ENCODE results near the gene SRC.

- TF ChIP-seq CTCF (IDR thresholded peaks at IDR 0.05): no peak
- no peak for TF ChIP-seq POLR2A (IDR thresholded peaks at IDR 0.05)
- no peak for TF ChIP-seq EP300 (IDR thresholded peaks at IDR 0.05)
Measured at GRCh38 chr20:37357481-37358365, 11.8 kb downstream of the SRC start.

All from tibial nerve (tissue), 4 donors.